HG03280 (cell line): ENCODE data around the gene LRRC4C.

ENCODE experiments used
- ATAC-seq: cut with Tn5 transposase; IDR thresholded peaks from one replicate; pipeline ENCODE4 v1.9.1; 2021; ENCODE audit warnings: mild to moderate bottlenecking, moderate library complexity; ENCODE audit not compliant: unreplicated experiment

The LRRC4C gene

GRCh38 chr11:41419901-41420300 is 39.6 kb downstream of the LRRC4C start:
- no peak for ATAC-seq

GRCh38 chr11:41414771-41415440 is 44.5 kb downstream of the LRRC4C start:
- ATAC-seq, result no peak

GRCh38 chr11:41413843-41414242 is 45.6 kb downstream of the LRRC4C start:
- peak; percentile 98 for ATAC-seq

GRCh38 chr11:41405812-41406211 is 53.6 kb downstream of the LRRC4C start:
- ATAC-seq, result no peak

GRCh38 chr11:41404109-41404508 is 55.3 kb downstream of the LRRC4C start:
- ATAC-seq, result no peak

- ATAC-seq, result no peak
Measured at GRCh38 chr11:41403458-41403857, 56.0 kb downstream of the LRRC4C start.

- no peak for ATAC-seq
Measured at GRCh38 chr11:41400819-41401382, 58.6 kb downstream of the LRRC4C start.

GRCh38 chr11:41400124-41400523 is 59.3 kb downstream of the LRRC4C start:
- no peak for ATAC-seq

GRCh38 chr11:41399323-41399722 is 60.1 kb downstream of the LRRC4C start:
- no peak for ATAC-seq

GRCh38 chr11:41398175-41398574 is 61.3 kb downstream of the LRRC4C start:
- ATAC-seq, result no peak

- no peak for ATAC-seq
Measured at GRCh38 chr11:41394521-41395195, 64.8 kb downstream of the LRRC4C start.

- ATAC-seq, result no peak
Measured at GRCh38 chr11:41392596-41392995, 66.9 kb downstream of the LRRC4C start.

GRCh38 chr11:41389623-41390130 is 69.8 kb downstream of the LRRC4C start:
- ATAC-seq, result no peak

GRCh38 chr11:41384329-41384728 is 75.1 kb downstream of the LRRC4C start:
- no peak for ATAC-seq

- ATAC-seq, result no peak
Measured at GRCh38 chr11:41383768-41384167, 75.7 kb downstream of the LRRC4C start.

GRCh38 chr11:41382927-41383326 is 76.5 kb downstream of the LRRC4C start:
- ATAC-seq, result no peak

- ATAC-seq, result no peak
Measured at GRCh38 chr11:41379084-41379483, 80.4 kb downstream of the LRRC4C start.

- no peak for ATAC-seq
Measured at GRCh38 chr11:41377709-41378394, 81.6 kb downstream of the LRRC4C start.

GRCh38 chr11:41351825-41352224 is 107.6 kb downstream of the LRRC4C start:
- ATAC-seq, result no peak

GRCh38 chr11:41346042-41346441 is 113.4 kb downstream of the LRRC4C start:
- ATAC-seq, result no peak
